PC-9 (cell line): Measurements from ENCODE around the gene FAM83G.

Experiments used
- EZH2 ChIP-seq: fragments of 200-600 bp; sonication (generic); IDR thresholded peaks from 2 replicates; pipeline ENCODE4 v1.8.0; 2017; ENCODE audit warnings: antibody characterized with exemption, low read depth
- TF ChIP-seq, protein P1 (sequence below): fragments of 200-600 bp; sonication (generic); conservative IDR thresholded peaks from 2 replicates; pipeline ENCODE4 v1.6.1; 2017; ENCODE audit warnings: mixed run types, antibody characterized with exemption, mild to moderate bottlenecking, moderate library complexity

GRCh38 chr17:19013806-19014627, 9.5 kb upstream of the FAM83G start:
- TF ChIP-seq, protein P1, sequence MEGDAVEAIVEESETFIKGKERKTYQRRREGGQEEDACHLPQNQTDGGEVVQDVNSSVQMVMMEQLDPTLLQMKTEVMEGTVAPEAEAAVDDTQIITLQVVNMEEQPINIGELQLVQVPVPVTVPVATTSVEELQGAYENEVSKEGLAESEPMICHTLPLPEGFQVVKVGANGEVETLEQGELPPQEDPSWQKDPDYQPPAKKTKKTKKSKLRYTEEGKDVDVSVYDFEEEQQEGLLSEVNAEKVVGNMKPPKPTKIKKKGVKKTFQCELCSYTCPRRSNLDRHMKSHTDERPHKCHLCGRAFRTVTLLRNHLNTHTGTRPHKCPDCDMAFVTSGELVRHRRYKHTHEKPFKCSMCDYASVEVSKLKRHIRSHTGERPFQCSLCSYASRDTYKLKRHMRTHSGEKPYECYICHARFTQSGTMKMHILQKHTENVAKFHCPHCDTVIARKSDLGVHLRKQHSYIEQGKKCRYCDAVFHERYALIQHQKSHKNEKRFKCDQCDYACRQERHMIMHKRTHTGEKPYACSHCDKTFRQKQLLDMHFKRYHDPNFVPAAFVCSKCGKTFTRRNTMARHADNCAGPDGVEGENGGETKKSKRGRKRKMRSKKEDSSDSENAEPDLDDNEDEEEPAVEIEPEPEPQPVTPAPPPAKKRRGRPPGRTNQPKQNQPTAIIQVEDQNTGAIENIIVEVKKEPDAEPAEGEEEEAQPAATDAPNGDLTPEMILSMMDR: no peak
- no peak for TF ChIP-seq EZH2
